ENCODE measurements around the gene ABCB11. TPM values are rescaled to one million over a fixed set of nuclear protein-coding genes. Genes with fewer than 3 reads are reported as not detected.

ABCB11 gene
- total and polyA plus RNA-seq, 2 of the 4 experiments (the other 2 are of a cell fraction) = not detected

- H2AFZ ChIP-seq (replicated peaks; ENCODE audit: low read length, poor library complexity) = no peak overlapping the region
- H4K5ac ChIP-seq (ENCODE audit: low read depth, low read length) = no peak overlapping the region
- H3K9me3 ChIP-seq (ENCODE audit: control insufficient read depth, insufficient read depth, low read length) = 0 out of 2 replicates have a peak, but pooled peaks cover 2% of the 10 kb centered on the region
- H3K9me1 ChIP-seq (ENCODE audit: insufficient read depth, low read length) = no peaks in the 10 kb centered on the region
- no peak overlapping the region for H3K18ac ChIP-seq (ENCODE audit: low read depth, low read length)
- H4K20me1 ChIP-seq (ENCODE audit: insufficient read depth, low read length) = no peaks in the 10 kb centered on the region
- in situ Hi-C loops (cut with MboI; ENCODE audit: low sequenced_read_pairs) (no loop called here), intact Hi-C loops (cut with micrococcal nuclease) (no loop called here), dilution Hi-C loops (cut with HindIII; ENCODE audit: low sequenced_read_pairs, unreplicated experiment) (no loop called here)
- ChIA-PET CTCF (no interaction called here), POLR2A (ENCODE audit: unreplicated experiment) (no interaction called here)
- H2BK15ac ChIP-seq (ENCODE audit: low read depth, low read length) = no peak overlapping the region
- H3K14ac ChIP-seq (replicated peaks; ENCODE audit: low read depth, low read length) = no peak overlapping the region
- H2AK5ac ChIP-seq (ENCODE audit: low read depth, low read length) = no peak overlapping the region
- no peak overlapping the region for H3K4ac ChIP-seq (ENCODE audit: low read depth, low read length)
- H2BK5ac ChIP-seq (ENCODE audit: low read depth, low read length, poor library complexity, severe bottlenecking) = no peak overlapping the region
- H2AK9ac ChIP-seq (replicated peaks; ENCODE audit: low read depth, low read length, poor library complexity) = no peak overlapping the region
- H4K8ac ChIP-seq (ENCODE audit: low read depth in 2 of 2, low read length in 2 of 2) = no peak overlapping the region
- H3K4me1 ChIP-seq (ENCODE audit: control insufficient read depth, insufficient read depth, low read length) = no peaks in the 10 kb centered on the region
- no peak overlapping the region for H3K23ac ChIP-seq (ENCODE audit: low read depth, low read length)
- no peak overlapping the region for H2BK20ac ChIP-seq (ENCODE audit: low read depth, low read length)
- no peak overlapping the region for H3K9ac ChIP-seq (ENCODE audit: low read depth, low read length)
- no CpG with 5 or more reads among the region's 1 CpG for WGBS, 2 experiments (ENCODE audit: extremely low coverage in 2 of 2, insufficient read length in 1 of 2)
- no TSS peak for BruUV-seq (replicated peaks)
- no peak overlapping the region for H3K4me3 ChIP-seq (ENCODE audit: insufficient read depth, low read depth, low read length)
- H3K36me3 ChIP-seq (ENCODE audit: control insufficient read depth, insufficient read depth, low read length) = no peaks in the 10 kb centered on the region
- H3K27me3 ChIP-seq (ENCODE audit: control insufficient read depth, insufficient read depth, low read length) = no peaks in the 10 kb centered on the region
- TF ChIP-seq POLR2A (IDR thresholded peaks at IDR 0.05; ENCODE audit: low read depth, low read length) = no peak
- no peak for TF ChIP-seq RFX5 (IDR thresholded peaks at IDR 0.05; ENCODE audit: low read depth, low read length)
- no peak for TF ChIP-seq ELK1 (IDR thresholded peaks at IDR 0.05; ENCODE audit: borderline replicate concordance, low read depth, low read length)
- no peak for TF ChIP-seq MXI1 (IDR thresholded peaks at IDR 0.05; ENCODE audit: borderline replicate concordance, low read depth, low read length)
- no peak for TF ChIP-seq CTCF (conservative IDR thresholded peaks at IDR 0.05; ENCODE audit: low read depth, low read length)
- TF ChIP-seq CHD1 (IDR thresholded peaks at IDR 0.05; ENCODE audit: low read depth, low read length) = no peak
- no peak for TF ChIP-seq USF2 (IDR thresholded peaks at IDR 0.05; ENCODE audit: low read depth, low read length)
- no peak for TF ChIP-seq RCOR1 (IDR thresholded peaks at IDR 0.05; ENCODE audit: insufficient replicate concordance, low read length)
- TF ChIP-seq RAD21 (IDR thresholded peaks at IDR 0.05; ENCODE audit: low read length) = no peak
- no peak for TF ChIP-seq MAZ (IDR thresholded peaks at IDR 0.05; ENCODE audit: borderline replicate concordance, low read depth, low read length)
- TF ChIP-seq NFE2L2 (IDR thresholded peaks at IDR 0.05; ENCODE audit: low read depth, low read length) = no peak
- no peak for TF ChIP-seq MAFK (IDR thresholded peaks at IDR 0.05; ENCODE audit: low read depth, low read length)
- no peak for TF ChIP-seq BHLHE40 (IDR thresholded peaks at IDR 0.05; ENCODE audit: low read depth, low read length)
- no peak for TF ChIP-seq SMC3 (IDR thresholded peaks at IDR 0.05; ENCODE audit: low read depth, low read length)
- TF ChIP-seq FOS (IDR thresholded peaks at IDR 0.05; ENCODE audit: low read depth, low read length) = no peak
- TF ChIP-seq CEBPB (IDR thresholded peaks at IDR 0.05; ENCODE audit: low read depth, low read length) = no peak
- H2BK120ac ChIP-seq (ENCODE audit: low read depth, low read length) = no peak overlapping the region
- no peak overlapping the region for H3K27ac ChIP-seq (ENCODE audit: insufficient read depth, low read length)
- H4K91ac ChIP-seq (ENCODE audit: insufficient read depth, low read depth, low read length) = no peak overlapping the region
- DNase-seq = no peak
- ATAC-seq (ENCODE audit: low read depth) = no peak
- H3K79me1 ChIP-seq (ENCODE audit: low read depth in 1 of 2, low read length in 2 of 2) = no peaks in the 10 kb centered on the region
- no peak overlapping the region for H3K56ac ChIP-seq (ENCODE audit: extremely low read depth, insufficient read depth, low read length)
- H3K4me2 ChIP-seq (ENCODE audit: low read depth, low read length) = no peak overlapping the region
Measured at GRCh38 chr2:169066897-169067296, 35.8 kb upstream of the ABCB11 start.

Data from IMR-90 (cell line).